NCI-H2107 treated with DMSO at 0.1 percent for 48 hours (cell line): ENCODE data around the gene ARFGAP3.
A peak's percentile ranks its signal among the peaks of the same experiment; 100 is the strongest.

Experiments
- DNase-seq: peaks from one replicate; lab custom pipeline; 2025; ENCODE audit not compliant: unreplicated experiment; lab: John Stamatoyannopoulos, UW

The ARFGAP3 gene

GRCh38 chr22:42884616-42885375 lies 27.7 kb upstream of the ARFGAP3 start:
- no peak for DNase-seq

GRCh38 chr22:42883970-42884369 lies 26.9 kb upstream of the ARFGAP3 start:
- DNase-seq = no peak

GRCh38 chr22:42883121-42883520 lies 26.0 kb upstream of the ARFGAP3 start:
- no peak for DNase-seq

- no peak for DNase-seq
These were observed 25.0 kb upstream of the ARFGAP3 start for GRCh38 chr22:42881982-42882656.

- no peak for DNase-seq
These were observed 24.2 kb upstream of the ARFGAP3 start for GRCh38 chr22:42881298-42881697.

- no peak for DNase-seq
These were observed 23.7 kb upstream of the ARFGAP3 start for GRCh38 chr22:42880815-42881214.

- DNase-seq = no peak
These were observed 22.4 kb upstream of the ARFGAP3 start for GRCh38 chr22:42879371-42880021.

- no peak for DNase-seq
These were observed 21.7 kb upstream of the ARFGAP3 start for GRCh38 chr22:42878561-42879305.

- no peak for DNase-seq
These were observed 20.7 kb upstream of the ARFGAP3 start for GRCh38 chr22:42877597-42878340.

GRCh38 chr22:42877158-42877557 lies 20.1 kb upstream of the ARFGAP3 start:
- no peak for DNase-seq

GRCh38 chr22:42876041-42876440 lies 19.0 kb upstream of the ARFGAP3 start:
- DNase-seq = no peak

GRCh38 chr22:42874010-42874409 lies 16.9 kb upstream of the ARFGAP3 start:
- DNase-seq = no peak

- no peak for DNase-seq
These were observed 16.3 kb upstream of the ARFGAP3 start for GRCh38 chr22:42873356-42873755.

- peak; percentile 49 for DNase-seq
These were observed 15.7 kb upstream of the ARFGAP3 start for GRCh38 chr22:42872821-42873220.

- no peak for DNase-seq
These were observed 14.3 kb upstream of the ARFGAP3 start for GRCh38 chr22:42871146-42872050.

GRCh38 chr22:42869888-42870480 lies 12.9 kb upstream of the ARFGAP3 start:
- no peak for DNase-seq

- DNase-seq = no peak
These were observed 12.4 kb upstream of the ARFGAP3 start for GRCh38 chr22:42869463-42869862.

- DNase-seq = peak; percentile 35
These were observed 11.7 kb upstream of the ARFGAP3 start for GRCh38 chr22:42868751-42869251.

GRCh38 chr22:42866100-42866499 lies 9.0 kb upstream of the ARFGAP3 start:
- DNase-seq = no peak
